ENCODE data around the gene LMO4.

- TF ChIP-seq CTCF (IDR thresholded peaks at IDR 0.05; ENCODE audit: insufficient read depth, low read length, poor library complexity, severe bottlenecking) (no peak), EZH2phosphoT487 (conservative IDR thresholded peaks at IDR 0.05; ENCODE audit: low read length) (no peak)
These were observed 8.0 kb downstream of the LMO4 start for GRCh38 chr1:87336623-87337067.
